Pancreas (tissue), 10 donors: ENCODE results near the gene IGSF3. TPM values are rescaled to one million over a fixed set of nuclear protein-coding genes. Genes with fewer than 3 reads are reported as not detected.
A peak's percentile ranks its signal among the peaks of the same experiment; 100 is the strongest.
"Not testable (repeated sequence)": the region's sequence is repeated elsewhere in the genome, so short reads cannot be mapped to it uniquely, and the experiment has no call there.

ENCODE experiments used
- ATAC-seq, 4 donors: fragments of 200-7000 bp; cut with Tn5 transposase; one replicate each; pipeline versions ENCODE4 v1.8.0 to v1.9.1; 2020; ENCODE audit warnings: mild to moderate bottlenecking in 4 of 4, moderate library complexity in 4 of 4
- DNase-seq, 6 donors: peaks; one replicate each; pipeline ENCODE4 v3.0.0-alpha.2; 2020
- FAIRE-seq: peaks from 2 replicates; lab custom pipeline; 2012; peaks lifted over from hg19 to GRCh38; lab: Jason Lieb, UNC
- H3K27ac ChIP-seq, 4 donors: fragments of 200-600 bp; sonication (generic); 1 replicate in 3 of 4; 2 replicates in 1 of 4; pipeline versions ENCODE4 v1.5.0 to v1.8.0; 2020
- H3K27me3 ChIP-seq, 4 donors: fragments of 200-600 bp; one replicate each; pipeline ENCODE4 v1.8.0; 2021
- H3K36me3 ChIP-seq, 3 donors: fragments of 200-600 bp; sonication (generic) in 1 of 3; one replicate each; pipeline versions ENCODE4 v1.5.0 to v1.8.0; 2020 to 2021
- H3K4me1 ChIP-seq, 3 donors: fragments of 200-600 bp; one replicate each; pipeline ENCODE4 v1.8.0; 2021
- H3K4me3 ChIP-seq, 4 donors: fragments of 200-600 bp; sonication (generic) in 2 of 4; one replicate each; pipeline versions ENCODE4 v1.5.0 to v1.8.0; 2020 to 2021
- H3K9me3 ChIP-seq, 4 donors: fragments of 200-600 bp; one replicate each; pipeline ENCODE4 v1.8.0; 2021
- CTCF ChIP-seq, 4 donors: fragments of 200-600 bp; sonication (generic) in 3 of 4; IDR thresholded peaks; one replicate each; pipeline versions ENCODE4 v1.5.0 to v1.8.0; 2021; ENCODE audit warnings: antibody characterized with exemption in 4 of 4
- WGBS, 2 donors: extraction: QIAGEN DNeasy Blood & Tissue Kit; methylation state at CpG; one replicate each; pipeline ENCODE4 v1.1.7; 2013; 5-methylcytosine and 5-hydroxymethylcytosine counted together
- intact Hi-C, 3 donors: fragments of 100-400 bp; cut with DNase I; formaldehyde crosslinking; loops; one replicate each; pipeline versions ENCODE4 v1.11.1 to v1.14.2; 2022
- polyA plus RNA-seq, 2 donors: library from polyadenylated mRNA; stranded (reverse); fragments of 200-250 nt; gene quantifications; one replicate each; pipeline ENCODE4 v1.2.3, GENCODE V29; 2013
- total RNA-seq, 6 donors: library from RNA; stranded (reverse); fragmentation: NEBNext Ultra II Directional in 4 of 6; extraction: Animal tissue kit (Norgen Biotek cat#: 25700) in 4 of 6; gene quantifications; one replicate each; pipeline versions ENCODE4 v1.2.1 to v1.2.4, GENCODE V29; 2021 to 2023
- donor health status: healthy with polysubstance abuse.
- donor health status: DM: no; HTN: no; CAD: no; lungs with moderate emphysema.
- donor health status: DM: no; HTN: no; CAD: no.
- donor health status: control.
- donor health status: control.
- donor health status: Bipolar disorder and iron deficiency.
- donor health status: DM: yes; HTN: yes; CAD: no.
- donor health status: DM: no; HTN: no; CAD: no.
- donor health status: DM: no; HTN: no; CAD: no.
- donor health status: DM: yes; HTN: yes; CAD: no.

Gene IGSF3
- total and polyA plus RNA-seq, 8 donors: 1.8 to 10.5 (median 2.7) TPM

GRCh38 chr1:116597388-116597787 is 70.1 kb downstream of the IGSF3 start:
- H3K36me3 ChIP-seq, H3K27ac ChIP-seq, H3K4me3 ChIP-seq, H3K4me1 ChIP-seq, ATAC-seq, H3K9me3 ChIP-seq, DNase-seq, H3K27me3 ChIP-seq, FAIRE-seq, intact Hi-C loops: not testable (repeated sequence)
- 55 to 82% methylated on average over 2 of the region's 2 CpGs for WGBS, 2 donors

GRCh38 chr1:116596742-116597307 is 70.7 kb downstream of the IGSF3 start:
- H3K27ac ChIP-seq, H3K36me3 ChIP-seq, H3K4me1 ChIP-seq, FAIRE-seq, intact Hi-C loops, H3K4me3 ChIP-seq, DNase-seq, H3K9me3 ChIP-seq, H3K27me3 ChIP-seq: not testable (repeated sequence)
- peak; percentile 14 to 57 (median 33) for ATAC-seq
- 45 to 47% methylated on average over 5 of the region's 5 CpGs for WGBS, 2 donors

GRCh38 chr1:116595946-116596741 is 71.4 kb downstream of the IGSF3 start:
- H3K36me3 ChIP-seq, FAIRE-seq, H3K27me3 ChIP-seq, H3K4me3 ChIP-seq, H3K9me3 ChIP-seq, H3K4me1 ChIP-seq, intact Hi-C loops, H3K27ac ChIP-seq: not testable (repeated sequence)
- 15 to 16% methylated on average over 8 of the region's 8 CpGs for WGBS, 2 donors
- ATAC-seq (peak; percentile 78 to 93 (median 86)), DNase-seq (peak in 2 of 6 donors; percentile 31 to 34)
- TF ChIP-seq CTCF (IDR thresholded peaks at IDR 0.05): peak in 3 of 4 donors; percentile 7 to 43 (median 30)

GRCh38 chr1:116595065-116595840 is 72.3 kb downstream of the IGSF3 start:
- DNase-seq, FAIRE-seq, H3K9me3 ChIP-seq, H3K27me3 ChIP-seq, H3K36me3 ChIP-seq, H3K27ac ChIP-seq, H3K4me3 ChIP-seq, H3K4me1 ChIP-seq, intact Hi-C loops: not testable (repeated sequence)
- 51 to 56% methylated on average over 4 of the region's 4 CpGs for WGBS, 2 donors
- ATAC-seq: peak in 3 of 4 donors; percentile 51 to 54 (median 51)

- H3K36me3 ChIP-seq, H3K4me1 ChIP-seq, intact Hi-C loops, DNase-seq, FAIRE-seq, H3K9me3 ChIP-seq, ATAC-seq, H3K4me3 ChIP-seq, H3K27ac ChIP-seq, H3K27me3 ChIP-seq: not testable (repeated sequence)
- WGBS, 2 donors: 78 to 89% methylated on average over 3 of the region's 3 CpGs
Measured at GRCh38 chr1:116593977-116594376, 73.6 kb downstream of the IGSF3 start.

- H3K27me3 ChIP-seq, intact Hi-C loops, H3K27ac ChIP-seq, DNase-seq, FAIRE-seq, H3K9me3 ChIP-seq, H3K4me1 ChIP-seq, ATAC-seq, H3K36me3 ChIP-seq, H3K4me3 ChIP-seq: not testable (repeated sequence)
- WGBS, 2 donors: 81 to 98% methylated on average over 3 to 5 of the region's 5 CpGs
Measured at GRCh38 chr1:116593401-116593800, 74.1 kb downstream of the IGSF3 start.

GRCh38 chr1:116591951-116592605 is 75.5 kb downstream of the IGSF3 start:
- H3K27me3 ChIP-seq, H3K36me3 ChIP-seq, ATAC-seq, H3K9me3 ChIP-seq, FAIRE-seq, DNase-seq, H3K27ac ChIP-seq, H3K4me1 ChIP-seq, H3K4me3 ChIP-seq, intact Hi-C loops: not testable (repeated sequence)
- 87 to 96% methylated on average over 7 of the region's 7 CpGs for WGBS, 2 donors

GRCh38 chr1:116591006-116591950 is 76.3 kb downstream of the IGSF3 start:
- WGBS, 2 donors: 87 to 90% methylated on average over 4 to 5 of the region's 10 CpGs
- DNase-seq, H3K27ac ChIP-seq, H3K27me3 ChIP-seq, FAIRE-seq, intact Hi-C loops, H3K4me3 ChIP-seq, H3K9me3 ChIP-seq, H3K36me3 ChIP-seq, ATAC-seq, H3K4me1 ChIP-seq: not testable (repeated sequence)

GRCh38 chr1:116590359-116591005 is 77.1 kb downstream of the IGSF3 start:
- ATAC-seq, H3K4me1 ChIP-seq, H3K27ac ChIP-seq, H3K36me3 ChIP-seq, H3K9me3 ChIP-seq, FAIRE-seq, DNase-seq, intact Hi-C loops, H3K4me3 ChIP-seq: not testable (repeated sequence)
- peaks cover 0 to 15% (median 0%) of the 10 kb centered on the region in 4 donors for H3K27me3 ChIP-seq
- WGBS, 2 donors: 88 to 97% methylated on average over 6 of the region's 6 CpGs
